Upper lobe of left lung (tissue), 4 donors: Measurements from ENCODE around the gene STK38.

Experiments
- CTCF ChIP-seq, 6 experiments: fragments of 450-650 bp in 4 of 6; fragments of 200-600 bp in 2 of 6; sonication (generic) in 2 of 6; IDR thresholded peaks; one replicate each; pipeline ENCODE4 v1.5.1; 2016 to 2019; ENCODE audit warnings: antibody characterized with exemption in 6 of 6
- EP300 ChIP-seq, 4 donors: sonication (generic); formaldehyde crosslinking; IDR thresholded peaks; one replicate each; pipeline ENCODE4 v1.5.1; 2017; ENCODE audit warnings: antibody characterized with exemption in 4 of 4, control low read depth in 2 of 4
- POLR2A ChIP-seq, 4 donors: fragments of 450-650 bp; IDR thresholded peaks; one replicate each; pipeline ENCODE4 v1.5.1; 2016 to 2017; ENCODE audit warnings: antibody characterized with exemption in 4 of 4, mild to moderate bottlenecking in 2 of 4

- TF ChIP-seq EP300 (IDR thresholded peaks at IDR 0.05) = no peak
- TF ChIP-seq POLR2A (IDR thresholded peaks at IDR 0.05) = no peak
- no peak for TF ChIP-seq CTCF (IDR thresholded peaks at IDR 0.05)
Observed at GRCh38 chr6:36506611-36507010, 40.7 kb downstream of the STK38 start.
